K562 (cell line): ENCODE data around the gene RFT1. TPM values are rescaled to one million over a fixed set of nuclear protein-coding genes. Genes with fewer than 3 reads are reported as not detected.

Experiments used
- ATAC-seq: fragments of 200-7000 bp; cut with Tn5 transposase; 3 replicates; pipeline ENCODE4 v1.9.1; 2020; ENCODE audit warnings: moderate library complexity
- BruUV-seq: library from RNA; stranded (reverse); fragments of 400-500 nt; replicated peaks from 2 replicates; lab custom pipeline; 2021; lab: Mats Ljungman, UMichigan
- CTCF ChIA-PET: fragments of 300-600 bp; formaldehyde crosslinking; extraction: SDS; loops from one replicate; lab custom pipeline; 2021; ENCODE audit warnings: low intra/inter-chr PET ratio; lab: Yijun Ruan, JAX
- POLR2A ChIA-PET: fragments of 300-600, 350-650 bp; sonication (Branson Sonifier 250); formaldehyde crosslinking; extraction: SDS; loops from one replicate; lab custom pipeline; 2021; ENCODE audit warnings: antibody characterized with exemption, inconsistent platforms; lab: Yijun Ruan, JAX
- DNase-seq, 4 experiments: peaks; one replicate each; pipeline versions ENCODE4 v3.0.0 to v3.0.0-alpha.2; 2011 to 2018; ENCODE audit warnings: low spot score in 3 of 4, mixed read lengths in 3 of 4; ENCODE audit errors: extremely low read depth in 1 of 4
- FAIRE-seq: peaks from 2 replicates; lab custom pipeline; 2011; peaks lifted over from hg19 to GRCh38; lab: Jason Lieb, UNC
- H2AFZ ChIP-seq: 2 replicates; pipeline ENCODE4 v1.6.0; 2011; ENCODE audit warnings: low read depth, low read length, control low read depth, inconsistent platforms
- H3K27ac ChIP-seq: fragments of 200-600 bp; 3 replicates; pipeline ENCODE4 v1.8.0; 2011; ENCODE audit warnings: low read depth, mild to moderate bottlenecking, control low read depth, inconsistent platforms, low read length, moderate library complexity, mixed read lengths; ENCODE audit errors: extremely low read depth
- H3K27me3 ChIP-seq, 2 experiments: fragments of 300-600 bp in 1 of 2; 2 replicates in 1 of 2; 3 replicates in 1 of 2; pipeline versions ENCODE4 v1.6.0 to v1.8.0; 2011; ENCODE audit warnings: inconsistent platforms in 2 of 2, low read length in 2 of 2, mild to moderate bottlenecking in 1 of 2, mixed read lengths in 1 of 2, moderate library complexity in 1 of 2; ENCODE audit not compliant: control insufficient read depth in 2 of 2, insufficient read depth in 2 of 2
- H3K36me3 ChIP-seq: fragments of 300-600 bp; 3 replicates; pipeline ENCODE4 v1.8.0; 2011; ENCODE audit warnings: mild to moderate bottlenecking, low read length, inconsistent platforms; ENCODE audit not compliant: control insufficient read depth, insufficient read depth
- H3K4me1 ChIP-seq, 2 experiments: fragments of 200-600 bp in 1 of 2; replicated peaks in 1 of 2; 2 replicates in 1 of 2; 3 replicates in 1 of 2; pipeline versions ENCODE4 v1.5.1 to v1.8.0; 2011; ENCODE audit warnings: inconsistent platforms in 2 of 2, low read length in 2 of 2, mild to moderate bottlenecking in 1 of 2, mixed read lengths in 1 of 2, moderate library complexity in 1 of 2; ENCODE audit not compliant: control insufficient read depth in 2 of 2, insufficient read depth in 2 of 2
- H3K4me2 ChIP-seq: 2 replicates; pipeline ENCODE4 v1.6.1; 2011; ENCODE audit warnings: low read length, control low read depth, inconsistent platforms, mixed read lengths; ENCODE audit not compliant: insufficient read depth
- H3K4me3 ChIP-seq: fragments of 200-600 bp; sonication (generic), shearing (Covaris generic); 2 replicates; pipeline ENCODE4 v1.5.1; 2016; ENCODE audit warnings: control low read depth, inconsistent platforms
- H3K79me2 ChIP-seq: fragments of 200-600 bp; 3 replicates; pipeline ENCODE4 v1.8.0; 2011; ENCODE audit warnings: low read length, inconsistent platforms; ENCODE audit not compliant: control insufficient read depth, insufficient read depth
- H3K9ac ChIP-seq, 2 experiments: 2 replicates each; pipeline versions ENCODE4 v1.6.0 to v1.6.1; 2011; ENCODE audit warnings: low read depth in 2 of 2, low read length in 2 of 2, control low read depth in 1 of 2, inconsistent platforms in 1 of 2, mild to moderate bottlenecking in 1 of 2, mixed read lengths in 1 of 2; ENCODE audit not compliant: insufficient read depth in 1 of 2
- H3K9me1 ChIP-seq: one replicate; pipeline ENCODE4 v1.6.0; 2011; ENCODE audit warnings: inconsistent platforms, mild to moderate bottlenecking, low read length, moderate library complexity; ENCODE audit not compliant: control insufficient read depth, insufficient read depth
- H3K9me3 ChIP-seq: replicated peaks from 2 replicates; pipeline ENCODE4 v1.5.1; 2011; ENCODE audit warnings: low read depth, low read length, inconsistent platforms; ENCODE audit not compliant: control insufficient read depth, insufficient read depth
- H4K20me1 ChIP-seq: replicated peaks from 2 replicates; pipeline ENCODE4 v1.6.1; 2011; ENCODE audit warnings: low read length, inconsistent platforms, mixed read lengths; ENCODE audit not compliant: control insufficient read depth, insufficient read depth
- CREB1 ChIP-seq, 2 experiments: sonication (generic) in 1 of 2; formaldehyde crosslinking in 1 of 2; IDR thresholded peaks; 2 replicates each; pipeline versions ENCODE4 v1.6.1 to v1.8.0; 2012 to 2022; ENCODE audit warnings: inconsistent platforms in 1 of 2, mild to moderate bottlenecking in 1 of 2, missing genetic modification reagents in 1 of 2, moderate library complexity in 1 of 2
- CTCF ChIP-seq, 3 experiments: IDR thresholded peaks in 2 of 3; conservative IDR thresholded peaks in 1 of 3; 2 replicates each; pipeline ENCODE4 v1.5.1; 2011 to 2012; ENCODE audit warnings: low read length in 3 of 3, mild to moderate bottlenecking in 3 of 3, control low read depth in 2 of 3, improper control_type of control experiment in 1 of 3, inconsistent platforms in 1 of 3, low read depth in 1 of 3, mixed read lengths in 1 of 3, moderate library complexity in 1 of 3; ENCODE audit not compliant: insufficient read depth in 2 of 3
- E2F3 ChIP-seq: fragments of 250-450 bp; sonication (Bioruptor Pico); IDR thresholded peaks from 2 replicates; pipeline ENCODE4 v1.4.0; 2020; ENCODE audit warnings: mild to moderate bottlenecking
- HDAC8 ChIP-seq: fragments of 450-650 bp; IDR thresholded peaks from 2 replicates; pipeline ENCODE4 v1.6.1; 2016; ENCODE audit warnings: mild to moderate bottlenecking, missing genetic modification characterization, moderate library complexity, missing compliant biosample characterization
- HLTF ChIP-seq: fragments of 450-650 bp; IDR thresholded peaks from 2 replicates; pipeline ENCODE4 v1.6.1; 2016
- PATZ1 ChIP-seq: fragments of 250-450 bp; sonication (Bioruptor Pico); IDR thresholded peaks from 2 replicates; pipeline ENCODE4 v1.5.0; 2020; ENCODE audit warnings: mild to moderate bottlenecking, borderline replicate concordance
- POLR2A ChIP-seq: fragments of 450-650 bp; conservative IDR thresholded peaks from 2 replicates; pipeline ENCODE4 v1.6.1; 2016
- RERE ChIP-seq: sonication (generic); formaldehyde crosslinking; IDR thresholded peaks from 2 replicates; pipeline ENCODE4 v1.8.0; 2023; ENCODE audit warnings: missing genetic modification reagents, mild to moderate bottlenecking, borderline replicate concordance
- THRA ChIP-seq: fragments of 450-650 bp; IDR thresholded peaks from 2 replicates; pipeline ENCODE4 v1.6.1; 2017; ENCODE audit warnings: mild to moderate bottlenecking, moderate library complexity
- XRCC4 ChIP-seq: IDR thresholded peaks from one replicate; pipeline ENCODE4 v1.6.1; 2011; ENCODE audit not compliant: insufficient read depth, insufficient read length; ENCODE audit errors: extremely low read depth
- ZNF24 ChIP-seq: fragments of 450-650 bp; IDR thresholded peaks from 2 replicates; pipeline ENCODE4 v1.6.1; 2016
- WGBS: fragments of 100-300 bp; shearing (Covaris generic); methylation state at CpG from one replicate; pipeline ENCODE4 v1.1.6; 2016; ENCODE audit warnings: low coverage, mixed read lengths; ENCODE audit not compliant: insufficient coverage; ENCODE audit errors: missing lambda C conversion rate; 5-methylcytosine and 5-hydroxymethylcytosine counted together
- in situ Hi-C: fragments of 300-500 bp; cut with MboI; formaldehyde crosslinking; loops from 4 replicates; pipeline ENCODE4 v1.15.0; 2018; ENCODE audit warnings: inconsistent platforms, mixed read lengths
- intact Hi-C: fragments of 100-400 bp; cut with micrococcal nuclease; formaldehyde crosslinking; loops from 2 replicates; pipeline ENCODE4 v1.14.2; 2022
- polyA plus RNA-seq, 8 experiments: library from polyadenylated mRNA; depleted of rRNA in 4 of 8; stranded (reverse) in 5 of 8; unstranded in 3 of 8; fragments of >200 nt; fragmentation: Nextera tagmentation in 2 of 8; fragmentation: Illumina TruSeq in 1 of 8; extraction: Ambion mirVana in 2 of 8; extraction: Trizol in 1 of 8; gene quantifications; 2 replicates each; pipeline versions ENCODE4 v1.2.1 to v1.2.3, GENCODE V29; 2011 to 2014; ENCODE audit warnings: inconsistent platforms in 1 of 8, missing spikeins in 1 of 8
- total RNA-seq, 7 experiments: library from RNA; depleted of rRNA in 6 of 7; stranded (reverse); fragments of >200 nt in 6 of 7; fragmentation: Illumina TruSeq in 2 of 7; extraction: Trizol in 2 of 7; gene quantifications; 2 replicates each; pipeline versions ENCODE4 v1.2.1 to v1.2.3, GENCODE V29; 2011 to 2021; ENCODE audit warnings: low replicate concordance in 1 of 7

The RFT1 gene
- total and polyA plus RNA-seq, 9 of the 15 experiments (the other 6 are each of a cell fraction or from before 2014, with no cell fraction given), result 4.4 to 23.8 (median 8.9) TPM

GRCh38 chr3:53160061-53160659 lies 29.9 kb upstream of the RFT1 start:
- no peak for FAIRE-seq
- Histone ChIP-seq H3K36me3 (no peaks in the 10 kb centered on the region), H3K27ac (no peak overlapping the region), H3K9me1 (peaks cover 4% of the 10 kb centered on the region), H3K9ac (peak overlapping the region in 1 of 2 experiments; percentile 84; a peak in 2 of 4 replicates), H3K79me2 (peaks cover 14% of the 10 kb centered on the region), H3K9me3 (no peaks in the 10 kb centered on the region), H3K4me2 (peak overlapping the region; percentile 66; the same call in 1 of the 2 replicates), H3K4me3 (no peak overlapping the region), H3K4me1 (peaks cover 13 to 37% of the 10 kb centered on the region in 2 experiments; a peak in 4 of 5 replicates), H2AFZ (0 out of 2 replicates have a peak overlapping the region, but pooled peaks have one; percentile 81), H3K27me3 (peaks cover 0 to 17% of the 10 kb centered on the region in 2 experiments; a peak in 2 of 5 replicates), H4K20me1 (peaks cover 6% of the 10 kb centered on the region)
- BruUV-seq, result no TSS peak
- POLR2A ChIA-PET, result interaction anchor here (0.6 to 0.7 kb wide), 2 partner anchors 8 to 14 kb away, joined by 3 read pairs; no protein-coding TSS in a partner anchor
- WGBS, result 6% methylated on average over 3 of the region's 4 CpGs
- intact Hi-C loops, result no loop called here
- ATAC-seq, result no peak
- CTCF ChIA-PET, result no interaction called here
- in situ Hi-C loops, result no loop called here
- DNase-seq, result no peak
- TF ChIP-seq RERE (CRISPR knock-in tag) (no peak), THRA (no peak), XRCC4 (no peak), E2F3 (CRISPR knock-in tag) (no peak), ZNF24 (peak; percentile 87), CREB1 (IDR thresholded peaks at IDR 0.05) (no peak), CREB1 (CRISPR knock-in tag; IDR thresholded peaks at IDR 0.05) (0 out of 2 replicates have a peak, but pooled peaks have one; percentile 28), POLR2A (no peak), PATZ1 (CRISPR knock-in tag) (no peak), CTCF (IDR thresholded peaks at IDR 0.05 in 2 of 3, conservative IDR thresholded peaks at IDR 0.05 in 1 of 3; ENCODE audit: insufficient read depth in 2 of 3, low read depth in 1 of 3, low read length in 3 of 3) (no peak), HLTF (no peak), HDAC8 (no peak)
